Measurements from ENCODE around the gene PCDH12. TPM values are rescaled to one million over a fixed set of nuclear protein-coding genes. Genes with fewer than 3 reads are reported as not detected.

The PCDH12 gene
- total RNA-seq, 1 donor from 2014 or later, result not detected

- H3K4me2 ChIP-seq, result no peak overlapping the region
- no peaks in the 10 kb centered on the region for H3K9me3 Mint-ChIP-seq
Observed at GRCh38 chr5:142003266-142003800, 45.3 kb upstream of the PCDH12 start.

GRCh38 chr5:142000704-142001484 is 42.9 kb upstream of the PCDH12 start:
- Histone ChIP-seq H3K79me2 (ENCODE audit: low read depth) (no peaks in the 10 kb centered on the region), H3K9me3 (ENCODE audit: low read depth) (no peaks in the 10 kb centered on the region), H3K27ac (no peak overlapping the region), H3K9ac (no peak overlapping the region), H3K4me1 (no peaks in the 10 kb centered on the region), H2AFZ (replicated peaks) (no peak overlapping the region), H3F3A (ENCODE audit: low read depth) (peaks cover 4% of the 10 kb centered on the region), H3K4me2 (no peak overlapping the region), H3K4me3 (no peak overlapping the region), H3K36me3 (no peaks in the 10 kb centered on the region), H4K20me1 (ENCODE audit: low read depth) (no peaks in the 10 kb centered on the region), H3K27me3 (no peaks in the 10 kb centered on the region)
- Mint-ChIP-seq H3K27ac (no peak overlapping the region), H3K4me3 (no peak overlapping the region), H3K36me3 (peaks cover 22% of the 10 kb centered on the region), H3K9me3 (no peaks in the 10 kb centered on the region), H3K4me1 (no peaks in the 10 kb centered on the region), H3K27me3 (ENCODE audit: insufficient read depth, low read depth) (peaks cover 2% of the 10 kb centered on the region)
- TF ChIP-seq EZH2 (IDR thresholded peaks at IDR 0.05) (no peak), CTCF (IDR thresholded peaks at IDR 0.05) (peak; percentile 52), EZH2phosphoT487 (IDR thresholded peaks at IDR 0.05) (no peak)
- peak; percentile 61 for DNase-seq (ENCODE audit: low spot score)

More at GRCh38 chr5:142003266-142003800, 45.3 kb upstream of the PCDH12 start:
- DNase-seq (ENCODE audit: low spot score), result no peak
- Histone ChIP-seq H3K4me3 (no peak overlapping the region), H3F3A (ENCODE audit: low read depth) (peaks cover 4% of the 10 kb centered on the region), H3K9ac (no peak overlapping the region), H4K20me1 (ENCODE audit: low read depth) (no peaks in the 10 kb centered on the region), H3K79me2 (ENCODE audit: low read depth) (no peaks in the 10 kb centered on the region), H3K27me3 (no peaks in the 10 kb centered on the region), H3K36me3 (no peaks in the 10 kb centered on the region), H3K9me3 (ENCODE audit: low read depth) (no peaks in the 10 kb centered on the region), H3K4me1 (no peaks in the 10 kb centered on the region), H3K27ac (no peak overlapping the region), H2AFZ (replicated peaks) (no peak overlapping the region)
- Mint-ChIP-seq H3K27me3 (ENCODE audit: insufficient read depth, low read depth) (peaks cover 2% of the 10 kb centered on the region), H3K4me1 (no peaks in the 10 kb centered on the region), H3K4me3 (no peak overlapping the region), H3K27ac (no peak overlapping the region), H3K36me3 (peaks cover 25% of the 10 kb centered on the region)
- no peak for TF ChIP-seq EZH2phosphoT487 (IDR thresholded peaks at IDR 0.05)
- TF ChIP-seq EZH2 (IDR thresholded peaks at IDR 0.05), result no peak
- TF ChIP-seq CTCF (IDR thresholded peaks at IDR 0.05), result no peak

- peaks cover 19% of the 10 kb centered on the region for H3K36me3 Mint-ChIP-seq
- no peaks in the 10 kb centered on the region for H3K36me3 ChIP-seq
- H3K27ac Mint-ChIP-seq, result no peak overlapping the region
Observed at GRCh38 chr5:142000173-142000572, 42.2 kb upstream of the PCDH12 start.

More at GRCh38 chr5:142000173-142000572, 42.2 kb upstream of the PCDH12 start:
- Histone ChIP-seq H3K4me1 (no peaks in the 10 kb centered on the region), H3K27ac (no peak overlapping the region), H3K79me2 (ENCODE audit: low read depth) (no peaks in the 10 kb centered on the region), H3K27me3 (no peaks in the 10 kb centered on the region), H3K4me3 (no peak overlapping the region), H4K20me1 (ENCODE audit: low read depth) (no peaks in the 10 kb centered on the region), H3F3A (ENCODE audit: low read depth) (peaks cover 4% of the 10 kb centered on the region), H3K9me3 (ENCODE audit: low read depth) (no peaks in the 10 kb centered on the region), H2AFZ (replicated peaks) (no peak overlapping the region), H3K4me2 (no peak overlapping the region), H3K9ac (no peak overlapping the region)
- no peaks in the 10 kb centered on the region for H3K4me1 Mint-ChIP-seq
- H3K4me3 Mint-ChIP-seq, result no peak overlapping the region
- TF ChIP-seq EZH2phosphoT487 (IDR thresholded peaks at IDR 0.05), result no peak
- DNase-seq (ENCODE audit: low spot score), result no peak
- no peaks in the 10 kb centered on the region for H3K9me3 Mint-ChIP-seq
- H3K27me3 Mint-ChIP-seq (ENCODE audit: insufficient read depth, low read depth), result peaks cover 2% of the 10 kb centered on the region

Data from neural progenitor cell (in vitro differentiated cells).